ENCODE results near the gene TESPA1. TPM values are rescaled to one million over a fixed set of nuclear protein-coding genes. Genes with fewer than 3 reads are reported as not detected.

The TESPA1 gene
- total and polyA plus RNA-seq, 9 of the 15 experiments (the other 6 are each of a cell fraction or from before 2014, with no cell fraction given) = 0.72 to 7.1 (median 2.4) TPM

DNA sequence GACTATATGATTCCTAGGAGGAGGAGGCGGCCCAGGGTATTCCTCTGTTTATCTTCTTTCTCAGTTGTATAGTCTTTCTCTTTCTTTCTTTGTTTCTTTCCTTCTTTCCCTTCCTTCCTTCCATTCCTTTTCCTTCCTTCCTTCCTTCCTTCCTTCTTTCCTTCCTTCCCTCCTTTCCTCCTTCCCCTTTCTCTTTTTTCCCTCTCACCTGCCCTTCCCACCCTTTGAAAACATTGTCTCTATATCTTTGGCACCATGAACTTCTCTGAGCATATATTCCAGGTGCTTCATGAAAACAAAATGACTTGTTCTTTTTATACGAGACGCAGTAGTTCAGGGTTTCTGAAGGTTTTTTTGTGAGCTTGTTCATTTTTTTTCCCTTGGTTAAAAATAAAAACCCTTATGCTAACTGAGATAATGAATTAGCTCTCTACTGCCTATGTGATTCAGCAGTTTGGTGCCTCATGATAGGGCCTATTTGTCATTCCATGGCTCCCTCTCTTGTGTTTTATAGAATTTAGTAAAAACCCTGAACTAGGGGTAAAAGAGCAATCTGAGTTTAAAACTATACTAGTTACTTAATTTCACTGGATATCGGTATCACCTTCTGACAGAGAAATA, 3.2 kb upstream of the TESPA1 start (continued):
- TF ChIP-seq SMARCC2 (IDR thresholded peaks at IDR 0.05; ENCODE audit: low read depth) (peak; percentile 84; the same call in 1 of the 2 replicates), IFI16 (CRISPR knock-in tag; IDR thresholded peaks at IDR 0.05) (no peak), FOXK2 (conservative IDR thresholded peaks at IDR 0.05 in 1 of 2, IDR thresholded peaks at IDR 0.05 in 1 of 2; ENCODE audit: low read depth in 2 of 2) (peak; percentile 36 to 69), ESRRA (IDR thresholded peaks at IDR 0.05; ENCODE audit: borderline replicate concordance, low read depth) (no peak), XRCC5 (IDR thresholded peaks at IDR 0.05; ENCODE audit: low read depth, low read length) (no peak), LEF1 (IDR thresholded peaks at IDR 0.05) (peak; percentile 69; the same call in 1 of the 2 replicates), PHB2 (IDR thresholded peaks at IDR 0.05; ENCODE audit: low read depth) (0 out of 2 replicates have a peak, but pooled peaks have one; percentile 43), GABPA (tag; conservative IDR thresholded peaks at IDR 0.05; ENCODE audit: low read depth) (0 out of 2 replicates have a peak, but pooled peaks have one; percentile 8), MAFK (IDR thresholded peaks at IDR 0.05; ENCODE audit: low read length) (peak; percentile 76; the same call in 1 of the 2 replicates), ZNF124 (CRISPR knock-in tag; IDR thresholded peaks at IDR 0.05) (no peak), COPS2 (conservative IDR thresholded peaks at IDR 0.05) (no peak), MEIS2 (IDR thresholded peaks at IDR 0.05; ENCODE audit: partially characterized antibody) (peak; percentile 46), SMARCA5 (IDR thresholded peaks at IDR 0.05) (peak; percentile 80), EP300 (IDR thresholded peaks at IDR 0.05; ENCODE audit: low read length) (peak; percentile 82; the same call in 1 of the 2 replicates), KLF16 (IDR thresholded peaks at IDR 0.05) (0 out of 2 replicates have a peak, but pooled peaks have one; percentile 47), NCOR1 (IDR thresholded peaks at IDR 0.05) (peak; percentile 61), CBFA2T3 (IDR thresholded peaks at IDR 0.05) (peak; percentile 86), NBN (IDR thresholded peaks at IDR 0.05; ENCODE audit: low read depth) (0 out of 2 replicates have a peak, but pooled peaks have one; percentile 73), EHMT2 (IDR thresholded peaks at IDR 0.05) (peak; percentile 77), TAL1 (IDR thresholded peaks at IDR 0.05) (peak; percentile 69), NCOA4 (IDR thresholded peaks at IDR 0.05; ENCODE audit: partially characterized antibody) (peak; percentile 81), ILF3 (IDR thresholded peaks at IDR 0.05; ENCODE audit: borderline replicate concordance) (0 out of 2 replicates have a peak, but pooled peaks have one; percentile 44)
- TF ChIP-seq, protein P1, sequence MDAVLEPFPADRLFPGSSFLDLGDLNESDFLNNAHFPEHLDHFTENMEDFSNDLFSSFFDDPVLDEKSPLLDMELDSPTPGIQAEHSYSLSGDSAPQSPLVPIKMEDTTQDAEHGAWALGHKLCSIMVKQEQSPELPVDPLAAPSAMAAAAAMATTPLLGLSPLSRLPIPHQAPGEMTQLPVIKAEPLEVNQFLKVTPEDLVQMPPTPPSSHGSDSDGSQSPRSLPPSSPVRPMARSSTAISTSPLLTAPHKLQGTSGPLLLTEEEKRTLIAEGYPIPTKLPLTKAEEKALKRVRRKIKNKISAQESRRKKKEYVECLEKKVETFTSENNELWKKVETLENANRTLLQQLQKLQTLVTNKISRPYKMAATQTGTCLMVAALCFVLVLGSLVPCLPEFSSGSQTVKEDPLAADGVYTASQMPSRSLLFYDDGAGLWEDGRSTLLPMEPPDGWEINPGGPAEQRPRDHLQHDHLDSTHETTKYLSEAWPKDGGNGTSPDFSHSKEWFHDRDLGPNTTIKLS (IDR thresholded peaks at IDR 0.05; ENCODE audit: borderline replicate concordance, low read depth) = no peak
- TF ChIP-seq, protein P2, sequence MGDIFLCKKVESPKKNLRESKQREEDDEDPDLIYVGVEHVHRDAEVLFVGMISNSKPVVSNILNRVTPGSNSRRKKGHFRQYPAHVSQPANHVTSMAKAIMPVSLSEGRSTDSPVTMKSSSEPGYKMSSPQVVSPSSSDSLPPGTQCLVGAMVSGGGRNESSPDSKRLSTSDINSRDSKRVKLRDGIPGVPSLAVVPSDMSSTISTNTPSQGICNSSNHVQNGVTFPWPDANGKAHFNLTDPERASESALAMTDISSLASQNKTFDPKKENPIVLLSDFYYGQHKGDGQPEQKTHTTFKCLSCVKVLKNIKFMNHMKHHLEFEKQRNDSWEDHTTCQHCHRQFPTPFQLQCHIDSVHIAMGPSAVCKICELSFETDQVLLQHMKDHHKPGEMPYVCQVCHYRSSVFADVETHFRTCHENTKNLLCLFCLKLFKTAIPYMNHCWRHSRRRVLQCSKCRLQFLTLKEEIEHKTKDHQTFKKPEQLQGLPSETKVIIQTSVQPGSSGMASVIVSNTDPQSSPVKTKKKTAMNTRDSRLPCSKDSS (IDR thresholded peaks at IDR 0.05; ENCODE audit: low read depth, partially characterized antibody) = peak; percentile 29
- TF ChIP-seq, protein P3, sequence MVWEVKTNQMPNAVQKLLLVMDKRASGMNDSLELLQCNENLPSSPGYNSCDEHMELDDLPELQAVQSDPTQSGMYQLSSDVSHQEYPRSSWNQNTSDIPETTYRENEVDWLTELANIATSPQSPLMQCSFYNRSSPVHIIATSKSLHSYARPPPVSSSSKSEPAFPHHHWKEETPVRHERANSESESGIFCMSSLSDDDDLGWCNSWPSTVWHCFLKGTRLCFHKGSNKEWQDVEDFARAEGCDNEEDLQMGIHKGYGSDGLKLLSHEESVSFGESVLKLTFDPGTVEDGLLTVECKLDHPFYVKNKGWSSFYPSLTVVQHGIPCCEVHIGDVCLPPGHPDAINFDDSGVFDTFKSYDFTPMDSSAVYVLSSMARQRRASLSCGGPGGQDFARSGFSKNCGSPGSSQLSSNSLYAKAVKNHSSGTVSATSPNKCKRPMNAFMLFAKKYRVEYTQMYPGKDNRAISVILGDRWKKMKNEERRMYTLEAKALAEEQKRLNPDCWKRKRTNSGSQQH (CRISPR knock-in tag; IDR thresholded peaks at IDR 0.05) = peak; percentile 85; the same call in 1 of the 2 replicates
- TF ChIP-seq, protein P4, sequence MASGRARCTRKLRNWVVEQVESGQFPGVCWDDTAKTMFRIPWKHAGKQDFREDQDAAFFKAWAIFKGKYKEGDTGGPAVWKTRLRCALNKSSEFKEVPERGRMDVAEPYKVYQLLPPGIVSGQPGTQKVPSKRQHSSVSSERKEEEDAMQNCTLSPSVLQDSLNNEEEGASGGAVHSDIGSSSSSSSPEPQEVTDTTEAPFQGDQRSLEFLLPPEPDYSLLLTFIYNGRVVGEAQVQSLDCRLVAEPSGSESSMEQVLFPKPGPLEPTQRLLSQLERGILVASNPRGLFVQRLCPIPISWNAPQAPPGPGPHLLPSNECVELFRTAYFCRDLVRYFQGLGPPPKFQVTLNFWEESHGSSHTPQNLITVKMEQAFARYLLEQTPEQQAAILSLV (tag; IDR thresholded peaks at IDR 0.05) = no peak
